Nephron (organoid): ENCODE measurements around the gene FAT1.
A peak's percentile ranks its signal among the peaks of the same experiment; 100 is the strongest.

Experiments used
- H3K27ac Mint-ChIP-seq, 3 experiments: 2 replicates each; pipeline ENCODE4 v1.8.0; 2020; ENCODE audit warnings: mixed read lengths in 3 of 3, mild to moderate bottlenecking in 2 of 3, moderate library complexity in 1 of 3
- H3K27me3 Mint-ChIP-seq: 2 replicates; pipeline ENCODE4 v1.8.0; 2021; ENCODE audit warnings: low read depth, mild to moderate bottlenecking, moderate library complexity, mixed read lengths
- H3K36me3 Mint-ChIP-seq: 2 replicates; pipeline ENCODE4 v1.8.0; 2020; ENCODE audit warnings: low read depth, mixed read lengths
- H3K4me1 Mint-ChIP-seq: 2 replicates; pipeline ENCODE4 v1.8.0; 2020; ENCODE audit warnings: mixed read lengths
- H3K4me3 Mint-ChIP-seq, 3 experiments: 2 replicates each; pipeline ENCODE4 v1.8.0; 2020; ENCODE audit warnings: mild to moderate bottlenecking in 3 of 3, mixed read lengths in 3 of 3, moderate library complexity in 2 of 3
- H3K9me3 Mint-ChIP-seq: 2 replicates; pipeline ENCODE4 v1.8.0; 2020; ENCODE audit warnings: mixed read lengths
- CTCF ChIP-seq, 3 experiments: fragments of 200-600 bp; sonication (generic); IDR thresholded peaks; one replicate each; pipeline ENCODE4 v1.5.0; 2021; ENCODE audit warnings: antibody characterized with exemption in 3 of 3; ENCODE audit not compliant: unreplicated experiment in 3 of 3

Gene FAT1

GRCh38 chr4:186605261-186605865, 118.3 kb downstream of the FAT1 start:
- Mint-ChIP-seq H3K27ac (no peak overlapping the region), H3K9me3 (no peaks in the 10 kb centered on the region), H3K4me1 (peaks cover 29% of the 10 kb centered on the region), H3K36me3 (peaks cover 97% of the 10 kb centered on the region), H3K4me3 (no peak overlapping the region), H3K27me3 (no peaks in the 10 kb centered on the region)
- no peak for TF ChIP-seq CTCF (IDR thresholded peaks at IDR 0.05; ENCODE audit: unreplicated experiment in 3 of 3)

- peaks cover 97% of the 10 kb centered on the region for H3K36me3 Mint-ChIP-seq
- no peaks in the 10 kb centered on the region for H3K9me3 Mint-ChIP-seq
- H3K27ac Mint-ChIP-seq, result peak overlapping the region in 1 of 3 experiments; percentile 65
- H3K4me1 Mint-ChIP-seq, result peaks cover 29% of the 10 kb centered on the region
- TF ChIP-seq CTCF (IDR thresholded peaks at IDR 0.05; ENCODE audit: unreplicated experiment in 3 of 3), result no peak
- no peaks in the 10 kb centered on the region for H3K27me3 Mint-ChIP-seq
- no peak overlapping the region for H3K4me3 Mint-ChIP-seq
These were observed 119.4 kb downstream of the FAT1 start for GRCh38 chr4:186604124-186604807.

GRCh38 chr4:186602978-186603377, 120.7 kb downstream of the FAT1 start:
- H3K27ac Mint-ChIP-seq, result no peak overlapping the region
- TF ChIP-seq CTCF (IDR thresholded peaks at IDR 0.05; ENCODE audit: unreplicated experiment in 3 of 3), result no peak
- peaks cover 95% of the 10 kb centered on the region for H3K36me3 Mint-ChIP-seq
- no peaks in the 10 kb centered on the region for H3K27me3 Mint-ChIP-seq
- H3K4me3 Mint-ChIP-seq, result no peak overlapping the region
- H3K4me1 Mint-ChIP-seq, result peaks cover 22% of the 10 kb centered on the region
- no peaks in the 10 kb centered on the region for H3K9me3 Mint-ChIP-seq

GRCh38 chr4:186599483-186599882, 124.2 kb downstream of the FAT1 start:
- Mint-ChIP-seq H3K36me3 (peaks cover 93% of the 10 kb centered on the region), H3K4me1 (peaks cover 4% of the 10 kb centered on the region), H3K9me3 (no peaks in the 10 kb centered on the region), H3K27ac (no peak overlapping the region), H3K4me3 (no peak overlapping the region), H3K27me3 (no peaks in the 10 kb centered on the region)
- no peak for TF ChIP-seq CTCF (IDR thresholded peaks at IDR 0.05; ENCODE audit: unreplicated experiment in 3 of 3)

GRCh38 chr4:186598686-186599085, 125.0 kb downstream of the FAT1 start:
- no peak overlapping the region for H3K27ac Mint-ChIP-seq
- no peaks in the 10 kb centered on the region for H3K9me3 Mint-ChIP-seq
- no peaks in the 10 kb centered on the region for H3K4me1 Mint-ChIP-seq
- peaks cover 92% of the 10 kb centered on the region for H3K36me3 Mint-ChIP-seq
- TF ChIP-seq CTCF (IDR thresholded peaks at IDR 0.05; ENCODE audit: unreplicated experiment in 3 of 3), result no peak
- H3K4me3 Mint-ChIP-seq, result no peak overlapping the region
- H3K27me3 Mint-ChIP-seq, result no peaks in the 10 kb centered on the region
